ENCODE results near the gene OR2AT4. TPM values are rescaled to one million over a fixed set of nuclear protein-coding genes. Genes with fewer than 3 reads are reported as not detected.
"Not testable (repeated sequence)": the region's sequence is repeated elsewhere in the genome, so short reads cannot be mapped to it uniquely, and the experiment has no call there.

The OR2AT4 gene
- total RNA-seq, 1 donor from 2014 or later, result not detected

DNA sequence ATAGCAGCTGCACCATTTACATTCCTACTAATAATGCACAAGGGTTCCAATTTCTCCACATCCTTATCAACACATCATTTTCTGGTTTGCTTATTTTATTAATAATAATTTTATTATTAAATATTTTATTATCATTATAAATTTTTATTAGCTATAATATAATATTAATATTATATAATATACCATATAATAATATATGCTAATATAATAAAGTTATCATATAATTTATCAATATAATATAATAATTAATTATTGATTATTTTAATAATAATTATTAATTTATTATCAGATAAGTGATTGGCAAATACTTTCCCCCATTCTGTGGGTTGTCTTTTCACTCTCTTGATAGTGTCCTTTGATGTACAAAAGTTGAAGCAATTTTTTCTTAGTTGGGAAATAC lies 27.7 kb downstream of the OR2AT4 start:
- ATAC-seq (no peak), DNase-seq (ENCODE audit: low spot score) (no peak)

DNA sequence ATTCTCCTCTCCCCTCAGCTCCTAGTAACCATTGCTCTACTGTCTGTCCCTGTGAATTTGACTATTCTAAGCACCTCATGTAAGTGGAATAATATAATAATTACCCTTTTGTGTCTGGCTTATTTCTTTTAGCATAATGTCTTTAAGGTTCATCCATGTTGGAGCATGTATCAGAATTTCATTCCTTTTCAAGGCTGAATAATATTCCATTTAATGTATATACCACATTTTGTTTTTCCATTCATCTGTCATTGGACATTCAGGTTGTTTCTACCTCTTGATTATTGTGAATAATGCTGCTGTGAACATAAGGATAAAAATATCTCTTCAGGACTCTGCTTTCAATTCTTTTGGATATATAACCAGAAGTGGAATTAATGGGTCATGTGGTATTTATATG lies 28.1 kb downstream of the OR2AT4 start:
- no peak for ATAC-seq
- DNase-seq (ENCODE audit: low spot score), result no peak

GRCh38 chr11:75066061-75066460 lies 30.6 kb downstream of the OR2AT4 start:
- no peak for DNase-seq (ENCODE audit: low spot score)
- ATAC-seq, result no peak

DNA sequence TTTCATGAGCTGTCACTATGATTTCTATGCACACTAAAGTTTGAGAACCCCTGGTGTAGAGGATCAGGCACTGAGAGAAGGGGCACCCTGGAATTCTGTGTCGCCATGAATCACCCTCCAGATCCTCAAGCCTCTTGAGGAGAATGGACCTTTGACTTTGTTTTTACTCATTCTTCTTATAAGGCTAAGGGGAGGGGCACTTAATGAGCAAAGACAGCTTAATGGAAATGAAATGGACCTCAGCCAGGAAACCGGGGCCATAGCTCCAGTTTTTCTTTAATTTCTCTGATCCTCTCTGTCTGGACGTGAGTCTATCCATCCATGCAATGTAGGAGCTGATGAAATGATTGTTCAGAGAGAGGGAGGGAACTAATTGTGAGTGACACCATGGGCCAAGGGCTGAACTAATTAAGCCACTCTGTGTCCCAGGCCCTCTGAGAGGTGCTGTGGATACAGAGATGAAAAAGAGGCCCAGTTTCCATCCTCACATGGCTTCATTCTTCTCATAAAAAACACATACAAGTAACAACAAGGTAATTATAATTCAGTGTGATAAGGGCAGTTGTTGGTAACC lies 32.8 kb downstream of the OR2AT4 start:
- no peak for DNase-seq (ENCODE audit: low spot score)

GRCh38 chr11:75059299-75059698 lies 37.4 kb downstream of the OR2AT4 start:
- ATAC-seq (no peak), DNase-seq (ENCODE audit: low spot score) (no peak)

More for the DNA sequence above, 32.8 kb downstream of the OR2AT4 start:
- no peak for ATAC-seq

DNA sequence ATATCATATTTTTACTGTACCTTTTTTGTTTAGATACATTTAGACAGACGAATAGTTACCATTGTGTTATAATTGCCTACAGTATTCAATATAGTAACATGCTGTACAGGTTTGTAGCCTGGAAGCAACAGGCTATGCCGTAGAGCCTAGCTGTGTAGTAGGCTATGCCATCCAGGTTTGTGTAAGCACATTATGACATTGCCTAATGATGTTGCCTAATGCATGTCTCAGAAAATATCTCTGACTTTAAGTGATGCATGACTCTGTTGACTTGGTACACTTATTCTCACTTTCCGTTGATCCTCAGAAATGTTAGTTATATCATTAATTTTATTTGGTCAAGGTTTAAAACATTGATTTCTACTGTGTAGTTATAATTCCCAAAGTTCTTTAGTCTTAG lies 39.9 kb downstream of the OR2AT4 start:
- ATAC-seq, result no peak
- DNase-seq (ENCODE audit: low spot score), result no peak

DNA sequence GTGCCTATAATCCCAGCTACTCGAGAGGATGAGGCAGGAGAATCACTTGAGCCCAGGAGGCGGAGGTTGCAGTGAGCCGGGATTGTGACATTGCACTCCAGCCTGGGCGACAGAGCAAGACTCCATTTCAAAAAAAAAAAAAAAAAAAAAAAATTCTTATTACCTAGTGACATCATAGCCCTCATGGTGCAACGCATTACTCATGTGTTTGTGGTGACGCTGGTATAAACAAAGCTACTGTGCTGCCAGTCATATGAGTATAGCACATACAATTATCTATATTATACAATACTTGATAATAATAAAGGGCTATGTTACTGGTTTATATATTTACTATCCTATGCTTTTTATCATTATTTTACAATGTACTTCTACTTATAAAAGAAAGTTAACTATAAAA lies 41.2 kb downstream of the OR2AT4 start:
- no peak for DNase-seq (ENCODE audit: low spot score)
- no peak for ATAC-seq

GRCh38 chr11:75052457-75052856 lies 44.2 kb downstream of the OR2AT4 start:
- no peak for ATAC-seq
- DNase-seq (ENCODE audit: low spot score), result no peak

DNA sequence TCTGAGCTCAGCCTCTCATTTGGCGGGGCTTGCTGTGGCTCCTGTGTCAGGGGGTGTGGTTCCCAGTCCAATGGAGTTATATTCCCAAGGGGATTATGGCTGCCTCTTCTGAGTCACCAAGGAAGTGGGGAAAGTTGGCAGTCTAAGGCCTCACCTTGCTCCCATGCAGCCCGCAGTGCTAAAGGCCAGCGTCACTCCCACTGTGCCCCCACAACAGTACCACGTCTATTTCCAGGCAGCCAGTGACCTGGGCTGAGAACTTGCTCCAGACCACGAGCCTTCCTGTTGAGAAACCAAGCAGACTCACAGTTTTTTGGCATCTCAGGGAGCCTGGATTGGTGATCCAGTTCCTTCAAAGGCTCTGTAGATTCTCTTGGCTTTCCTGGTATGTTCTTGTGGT lies 45.6 kb downstream of the OR2AT4 start:
- no peak for ATAC-seq
- DNase-seq (ENCODE audit: low spot score), result no peak

DNA sequence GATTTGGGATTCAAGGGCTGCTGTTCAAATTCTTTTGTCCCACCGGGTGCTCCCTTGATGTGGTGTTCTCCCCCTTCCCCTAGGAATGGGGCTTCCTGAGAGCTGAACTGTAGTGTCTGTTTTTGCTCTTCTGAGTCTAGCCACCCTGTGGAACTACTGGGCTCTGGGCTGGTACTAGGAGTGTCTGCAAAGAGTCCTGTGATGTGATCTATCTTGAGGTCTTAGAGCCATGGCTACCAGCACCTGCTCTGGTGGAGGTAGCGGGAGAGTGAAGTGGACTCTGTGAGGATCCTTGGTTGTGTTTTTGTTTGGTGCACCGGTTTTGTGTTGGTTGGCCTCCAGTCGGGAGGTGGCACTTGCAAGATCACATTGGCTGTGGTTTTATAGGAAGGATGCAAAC lies 46.2 kb downstream of the OR2AT4 start:
- DNase-seq (ENCODE audit: low spot score) (no peak), ATAC-seq (no peak)

DNA sequence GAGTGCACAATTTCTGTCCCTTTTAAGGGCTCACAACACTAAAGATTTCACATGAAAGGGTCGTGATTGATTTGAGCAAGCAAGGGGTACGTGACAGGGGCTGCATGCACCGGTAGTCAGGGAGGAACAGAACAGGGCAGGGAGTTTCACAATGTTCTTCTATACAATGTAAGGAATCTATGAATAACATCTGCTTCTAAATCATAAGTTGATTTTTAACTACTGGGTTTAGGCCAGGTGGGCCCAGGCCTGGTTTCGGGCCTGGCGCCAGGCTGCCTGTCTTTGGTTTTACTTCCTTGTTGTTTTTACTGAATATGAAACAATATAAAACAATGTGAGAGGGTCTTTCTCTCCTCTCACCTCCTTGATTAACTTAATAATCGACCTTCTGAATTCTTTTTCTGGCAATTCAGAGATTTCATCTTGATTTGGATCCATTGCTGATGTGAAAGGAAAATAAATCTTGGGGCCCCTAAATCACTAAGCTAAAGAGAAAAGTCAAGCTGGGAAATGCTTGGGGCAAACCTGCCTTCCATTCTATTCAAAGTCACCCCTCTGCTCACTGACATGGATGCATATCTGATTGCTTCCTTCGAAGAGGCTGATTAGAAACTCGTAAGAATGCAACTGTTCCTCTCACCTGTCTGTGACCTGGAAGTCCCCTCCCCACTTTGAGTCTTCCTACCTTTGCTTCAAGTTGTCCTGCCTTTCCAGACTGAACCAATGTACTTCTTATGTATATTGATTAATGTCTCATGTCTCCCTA lies 47.0 kb downstream of the OR2AT4 start:
- not testable (repeated sequence) for DNase-seq (ENCODE audit: low spot score); ATAC-seq

- no peak for ATAC-seq
- DNase-seq (ENCODE audit: low spot score), result no peak
These were observed 49.5 kb downstream of the OR2AT4 start for GRCh38 chr11:75047191-75047590.

DNA sequence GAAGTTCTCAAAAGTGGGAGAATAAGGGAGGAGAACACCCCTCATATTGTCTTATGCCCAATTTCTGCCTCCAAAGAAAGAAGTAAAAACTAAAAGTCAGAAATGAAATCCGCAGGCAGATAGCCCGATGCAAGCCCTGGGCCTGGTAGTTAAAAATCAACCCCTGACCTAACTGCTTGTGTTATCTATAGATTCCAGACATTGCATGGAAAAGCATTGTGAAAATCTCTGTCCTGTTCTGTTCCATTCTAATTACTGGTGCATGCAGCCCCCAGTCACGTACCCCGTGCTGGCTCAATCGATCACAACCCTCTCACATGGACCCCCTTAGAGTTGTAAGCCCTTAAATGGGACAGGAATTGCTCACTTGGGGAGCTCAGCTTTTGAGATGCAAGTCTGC lies 50.0 kb downstream of the OR2AT4 start:
- not testable (repeated sequence) for ATAC-seq; DNase-seq (ENCODE audit: low spot score)

DNA sequence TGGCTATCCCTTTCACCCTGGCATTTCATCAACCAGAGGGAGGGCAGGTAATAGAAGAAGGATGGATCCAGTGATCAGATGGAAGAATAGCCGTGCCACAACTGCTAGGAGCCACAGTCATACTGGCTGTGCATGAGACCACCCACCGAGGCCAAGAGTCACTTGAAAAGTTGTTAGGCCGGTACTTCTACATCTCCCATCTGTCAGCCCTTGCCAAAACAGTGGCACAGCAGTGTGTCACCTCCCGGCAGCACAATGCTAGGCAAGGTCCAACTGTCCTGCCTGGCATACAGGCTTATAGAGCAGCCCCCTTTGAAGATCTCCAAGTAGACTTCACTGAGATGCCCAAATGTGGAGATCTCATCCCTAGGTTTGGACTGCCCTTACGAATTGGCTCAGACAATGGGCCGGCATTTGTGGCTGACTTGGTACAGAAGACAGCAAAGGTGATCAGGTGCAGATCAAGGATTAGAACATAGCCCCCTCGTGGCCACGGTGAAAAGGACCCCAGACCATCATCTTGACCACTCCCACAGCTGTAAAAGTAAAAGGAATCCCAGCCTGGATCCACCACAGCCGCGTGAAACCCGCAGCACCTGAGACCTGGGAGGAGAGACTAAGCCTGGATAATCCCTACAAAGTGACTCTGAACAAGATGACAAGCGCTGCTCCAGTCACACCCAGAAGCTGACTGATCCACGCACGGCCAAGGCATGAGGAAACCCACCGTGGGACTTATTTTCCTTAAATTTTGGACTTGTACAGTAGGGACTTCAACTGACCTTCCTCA lies 52.1 kb downstream of the OR2AT4 start:
- not testable (repeated sequence) for ATAC-seq; DNase-seq (ENCODE audit: low spot score)

DNA sequence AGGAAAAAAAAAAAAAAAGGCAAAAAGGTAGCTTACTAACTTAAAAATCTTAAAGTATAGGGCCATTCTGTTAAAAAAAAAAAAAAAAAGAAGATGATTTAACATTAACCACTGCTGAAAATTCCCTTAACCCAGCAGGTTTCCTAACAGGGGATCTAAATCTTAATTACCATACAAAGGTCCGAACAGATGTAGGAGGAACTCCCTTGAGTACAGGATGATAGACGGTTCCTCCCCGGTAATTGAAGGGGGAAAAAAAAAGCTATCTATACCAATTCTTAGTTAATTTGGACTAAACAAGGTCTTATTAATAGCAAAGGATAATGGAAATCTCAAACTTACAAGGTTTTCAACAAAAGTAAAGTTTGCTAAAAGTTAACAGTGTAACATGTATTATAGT lies 54.9 kb downstream of the OR2AT4 start:
- DNase-seq (ENCODE audit: low spot score); ATAC-seq: not testable (repeated sequence)

DNA sequence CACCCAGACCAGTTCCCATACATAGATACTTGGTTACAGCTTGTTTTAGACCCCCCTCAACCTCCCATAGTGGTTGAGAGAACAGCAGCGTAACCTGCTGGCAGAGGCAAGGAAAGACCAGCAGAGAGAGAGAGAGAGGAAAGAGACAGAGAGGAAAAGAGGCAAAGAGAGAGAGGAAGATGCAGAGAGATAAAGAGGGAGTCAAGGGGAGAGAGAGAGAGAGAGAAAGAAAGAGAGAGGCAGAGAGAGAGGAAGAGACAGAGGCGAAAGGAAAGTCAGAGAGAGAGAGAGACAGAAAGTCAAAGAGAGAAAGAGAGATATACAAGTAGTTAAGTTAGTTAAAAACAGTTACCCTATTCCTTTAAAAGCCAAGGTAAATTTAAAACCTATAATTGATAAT lies 55.4 kb downstream of the OR2AT4 start:
- ATAC-seq (no peak), DNase-seq (ENCODE audit: low spot score) (no peak)

- ATAC-seq, result no peak
These were observed 56.4 kb downstream of the OR2AT4 start for GRCh38 chr11:75040167-75040770.

GRCh38 chr11:75035911-75036565 lies 60.6 kb downstream of the OR2AT4 start:
- DNase-seq (ENCODE audit: low spot score) (no peak), ATAC-seq (no peak)

More at GRCh38 chr11:75040167-75040770, 56.4 kb downstream of the OR2AT4 start:
- no peak for DNase-seq (ENCODE audit: low spot score)

GRCh38 chr11:75035256-75035655 lies 61.4 kb downstream of the OR2AT4 start:
- ATAC-seq (no peak), DNase-seq (ENCODE audit: low spot score) (no peak)

GRCh38 chr11:75033916-75034315 lies 62.8 kb downstream of the OR2AT4 start:
- ATAC-seq (no peak), DNase-seq (ENCODE audit: low spot score) (no peak)

GRCh38 chr11:75032550-75032935 lies 64.1 kb downstream of the OR2AT4 start:
- no peak for ATAC-seq
- DNase-seq (ENCODE audit: low spot score), result no peak

Data from left lobe of liver (tissue), 2 donors.